T-cell (primary cell): ENCODE measurements around the gene YEATS4. TPM values are rescaled to one million over a fixed set of nuclear protein-coding genes. Genes with fewer than 3 reads are reported as not detected.

Experiments used
- ATAC-seq, 4 experiments: fragments of 200-7000 bp in 3 of 4; fragments of 150-1000 bp in 1 of 4; cut with Tn5 transposase; replicated peaks in 1 of 4; 1 replicate in 3 of 4; 2 replicates in 1 of 4; pipeline ENCODE4 v1.10.0; 2021; ENCODE audit warnings: moderate library complexity in 3 of 4, mild to moderate bottlenecking in 2 of 4, moderate number of reproducible peaks in 1 of 4
- CTCF ChIA-PET, 2 donors: fragments of 300-600 bp; sonication (Branson Sonifier 250); formaldehyde crosslinking; loops; one replicate each; lab custom pipeline; 2022; ENCODE audit warnings: antibody characterized with exemption in 2 of 2; lab: Charles Lee
- POLR2A ChIA-PET, 2 donors: fragments of 300-600 bp; sonication (Branson Sonifier 250); formaldehyde crosslinking; loops; one replicate each; lab custom pipeline; 2022; ENCODE audit warnings: antibody characterized with exemption in 2 of 2; lab: Charles Lee
- DNase-seq, 35 experiments: peaks; one replicate each; pipeline versions ENCODE4 v3.0.0 to v3.0.0-alpha.2; 2013 to 2023
- H3K27ac ChIP-seq: one replicate; pipeline ENCODE4 v1.5.1; 2013; ENCODE audit warnings: low read length
- H3K27me3 ChIP-seq, 2 experiments: replicated peaks in 1 of 2; 1 replicate in 1 of 2; 2 replicates in 1 of 2; pipeline versions ENCODE4 v1.6.1 to v1.7.0; 2013; ENCODE audit warnings: low read length in 1 of 2, mixed read lengths in 1 of 2; ENCODE audit not compliant: control insufficient read depth in 2 of 2, insufficient read depth in 2 of 2; ENCODE audit errors: extremely low read depth in 1 of 2
- H3K36me3 ChIP-seq, 2 donors: 1 replicate in 1 of 2; 2 replicates in 1 of 2; pipeline versions ENCODE4 v1.6.1 to v1.7.0; 2013; ENCODE audit warnings: low read length in 1 of 2; ENCODE audit not compliant: control insufficient read depth in 2 of 2, insufficient read depth in 1 of 2; ENCODE audit errors: extremely low read depth in 1 of 2
- H3K4me1 ChIP-seq, 2 experiments: 1 replicate in 1 of 2; 2 replicates in 1 of 2; pipeline versions ENCODE4 v1.6.1 to v1.7.0; 2013; ENCODE audit warnings: low read length in 2 of 2, mixed read lengths in 1 of 2; ENCODE audit not compliant: insufficient read depth in 2 of 2, control insufficient read depth in 1 of 2; ENCODE audit errors: extremely low read depth in 1 of 2
- H3K4me3 ChIP-seq, 2 donors: 1 replicate in 1 of 2; 2 replicates in 1 of 2; pipeline versions ENCODE4 v1.5.1 to v1.7.0; 2013; ENCODE audit warnings: mild to moderate bottlenecking in 2 of 2, low read length in 1 of 2, moderate library complexity in 1 of 2; ENCODE audit not compliant: control insufficient read depth in 1 of 2; ENCODE audit errors: extremely low read depth in 1 of 2
- H3K9me3 ChIP-seq: 2 replicates; pipeline ENCODE4 v1.7.0; 2013
- H3K27ac Mint-ChIP-seq, 2 donors: one replicate each; pipeline ENCODE4 v1.8.0; 2020 to 2021; ENCODE audit warnings: mild to moderate bottlenecking in 2 of 2, mixed read lengths in 2 of 2
- H3K27me3 Mint-ChIP-seq, 2 donors: one replicate each; pipeline ENCODE4 v1.8.0; 2021 to 2022; ENCODE audit warnings: mixed read lengths in 2 of 2
- H3K36me3 Mint-ChIP-seq: one replicate; pipeline ENCODE4 v1.8.0; 2021; ENCODE audit warnings: mixed read lengths
- H3K4me1 Mint-ChIP-seq, 3 donors: one replicate each; pipeline ENCODE4 v1.8.0; 2020 to 2022; ENCODE audit warnings: mixed read lengths in 3 of 3, mild to moderate bottlenecking in 1 of 3
- H3K4me3 Mint-ChIP-seq, 3 donors: one replicate each; pipeline ENCODE4 v1.8.0; 2020 to 2022; ENCODE audit warnings: mild to moderate bottlenecking in 3 of 3, mixed read lengths in 3 of 3, moderate library complexity in 3 of 3
- H3K9me3 Mint-ChIP-seq, 3 donors: one replicate each; pipeline ENCODE4 v1.8.0; 2020 to 2022; ENCODE audit warnings: mixed read lengths in 3 of 3
- WGBS: methylation state at CpG from one replicate; pipeline ENCODE4 v1.1.5; 2013; ENCODE audit warnings: missing lambda C conversion rate; ENCODE audit not compliant: insufficient coverage; 5-methylcytosine and 5-hydroxymethylcytosine counted together
- total RNA-seq, 35 experiments: library from RNA in 6 of 35; stranded (reverse) in 6 of 35; fragments of 120-200 nt in 1 of 35; gene quantifications; one replicate each; pipeline versions ENCODE4 v1.2.1 to v1.2.4 and lab custom pipeline; 2013 to 2026

Gene YEATS4
- total RNA-seq, 5 donors from 2014 or later (not counting 1 experiment from before 2014, with no cell fraction given), result 16.3 to 29.6 (median 21.5) TPM

DNA sequence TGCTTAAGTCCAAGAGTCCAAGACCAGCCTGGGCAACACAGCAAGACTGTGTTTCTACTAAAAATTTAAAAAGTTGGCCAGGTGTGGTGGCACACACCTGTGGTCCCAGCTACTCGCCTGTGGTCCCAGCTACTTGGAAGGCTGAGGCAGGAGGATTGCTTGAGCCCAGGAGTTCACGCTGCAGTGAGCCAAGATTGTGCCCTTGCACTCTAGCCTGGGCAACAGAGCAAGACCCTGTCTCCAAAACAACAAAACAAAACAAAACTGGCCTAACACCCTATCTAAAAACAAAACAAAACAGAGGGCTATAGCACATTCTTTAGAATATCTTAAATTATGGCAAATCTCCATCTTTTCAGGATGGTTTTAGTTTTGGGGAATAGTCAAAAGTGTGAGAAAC is 14.5 kb upstream of the YEATS4 start:
- peaks cover 0 to 12% of the 10 kb centered on the region in 2 experiments for H3K27me3 ChIP-seq
- no peaks in the 10 kb centered on the region for H3K9me3 ChIP-seq
- ATAC-seq (no peak), DNase-seq (no peak)
- POLR2A ChIA-PET, result no interaction called here
- Mint-ChIP-seq H3K9me3 (no peaks in the 10 kb centered on the region), H3K27ac (no peak overlapping the region), H3K27me3 (peaks cover 0 to 3% of the 10 kb centered on the region in 2 donors), H3K36me3 (no peaks in the 10 kb centered on the region), H3K4me1 (peaks cover 0 to 7% (median 7%) of the 10 kb centered on the region in 3 donors), H3K4me3 (no peak overlapping the region)
- CTCF ChIA-PET, result no interaction called here
- H3K36me3 ChIP-seq, result no peaks in the 10 kb centered on the region
- H3K4me3 ChIP-seq, result no peak overlapping the region
- H3K27ac ChIP-seq, result no peak overlapping the region
- WGBS, result 100% methylated on average over 1 of the region's 2 CpGs
- H3K4me1 ChIP-seq, result no peaks in the 10 kb centered on the region

DNA sequence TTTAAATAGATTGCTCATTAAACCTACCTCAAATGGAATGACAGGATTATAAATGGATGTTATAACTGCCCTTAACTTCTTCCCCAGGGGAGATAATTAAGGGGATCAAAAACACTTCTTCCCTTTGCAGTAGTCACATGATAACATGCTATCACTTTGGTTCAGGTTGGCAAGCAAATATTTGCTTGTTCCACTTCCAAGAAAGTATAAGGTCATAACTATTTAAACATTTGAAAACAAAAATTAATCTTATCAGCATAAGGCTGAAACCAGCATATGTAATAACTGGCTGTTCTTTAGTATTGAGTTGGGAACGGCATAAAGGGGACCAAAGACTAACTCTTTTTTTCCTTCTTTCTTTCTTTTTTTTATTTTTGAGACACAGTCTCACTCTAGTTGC is 13.8 kb upstream of the YEATS4 start:
- DNase-seq, result no peak
- Histone ChIP-seq H3K4me3 (no peak overlapping the region), H3K27ac (no peak overlapping the region), H3K4me1 (no peaks in the 10 kb centered on the region), H3K9me3 (no peaks in the 10 kb centered on the region), H3K36me3 (no peaks in the 10 kb centered on the region), H3K27me3 (peaks cover 0 to 12% of the 10 kb centered on the region in 2 experiments)
- H3K9me3 Mint-ChIP-seq, result no peaks in the 10 kb centered on the region
- no peak for ATAC-seq
- H3K27me3 Mint-ChIP-seq, result peaks cover 0 to 3% of the 10 kb centered on the region in 2 donors
- ChIA-PET CTCF (no interaction called here), POLR2A (no interaction called here)
- H3K4me3 Mint-ChIP-seq, result no peak overlapping the region
- no peak overlapping the region for H3K27ac Mint-ChIP-seq
- no CpG with 5 or more reads among the region's 1 CpG for WGBS
- H3K36me3 Mint-ChIP-seq, result no peaks in the 10 kb centered on the region
- H3K4me1 Mint-ChIP-seq, result peaks cover 0 to 7% (median 7%) of the 10 kb centered on the region in 3 donors

DNA sequence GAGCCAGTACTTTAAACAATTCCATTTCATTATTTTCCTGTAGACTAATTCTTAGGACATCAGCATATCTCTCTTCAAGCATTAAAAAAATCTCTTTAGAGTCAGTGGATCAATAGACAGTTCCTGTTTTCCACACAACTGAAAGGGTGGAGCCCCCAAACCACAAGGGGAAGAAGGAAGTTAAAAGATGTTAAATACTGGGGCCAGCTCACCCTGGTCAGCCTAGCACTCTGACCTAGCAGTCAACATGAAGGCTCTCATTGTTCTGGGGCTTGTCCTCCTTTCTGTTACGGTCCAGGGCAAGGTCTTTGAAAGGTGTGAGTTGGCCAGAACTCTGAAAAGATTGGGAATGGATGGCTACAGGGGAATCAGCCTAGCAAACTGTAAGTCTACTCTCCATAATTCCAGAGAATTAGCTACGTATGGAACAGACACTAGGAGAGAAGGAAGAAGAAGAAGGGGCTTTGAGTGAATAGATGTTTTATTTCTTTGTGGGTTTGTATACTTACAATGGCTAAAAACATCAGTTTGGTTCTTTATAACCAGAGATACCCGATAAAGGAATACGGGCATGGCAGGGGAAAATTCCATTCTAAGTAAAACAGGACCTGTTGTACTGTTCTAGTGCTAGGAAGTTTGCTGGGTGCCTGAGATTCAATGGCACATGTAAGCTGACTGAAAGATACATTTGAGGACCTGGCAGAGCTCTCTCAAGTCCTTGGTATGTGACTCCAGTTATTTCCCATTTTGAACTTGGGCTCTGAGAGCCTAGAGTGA is 11.2 kb upstream of the YEATS4 start, which contains the start of gene LYZ:
Gene LYZ (plus strand): TSS at position 220 of the 777 bp plus-strand sequence. CDS start 28 bp downstream, at position 248.
- CTCF ChIA-PET, result interaction anchor here (0.6 to 1.3 kb wide), 4 partner anchors 9 to 1691 kb away, joined by 3 to 4 read pairs (median 4); no protein-coding TSS in a partner anchor

DNA sequence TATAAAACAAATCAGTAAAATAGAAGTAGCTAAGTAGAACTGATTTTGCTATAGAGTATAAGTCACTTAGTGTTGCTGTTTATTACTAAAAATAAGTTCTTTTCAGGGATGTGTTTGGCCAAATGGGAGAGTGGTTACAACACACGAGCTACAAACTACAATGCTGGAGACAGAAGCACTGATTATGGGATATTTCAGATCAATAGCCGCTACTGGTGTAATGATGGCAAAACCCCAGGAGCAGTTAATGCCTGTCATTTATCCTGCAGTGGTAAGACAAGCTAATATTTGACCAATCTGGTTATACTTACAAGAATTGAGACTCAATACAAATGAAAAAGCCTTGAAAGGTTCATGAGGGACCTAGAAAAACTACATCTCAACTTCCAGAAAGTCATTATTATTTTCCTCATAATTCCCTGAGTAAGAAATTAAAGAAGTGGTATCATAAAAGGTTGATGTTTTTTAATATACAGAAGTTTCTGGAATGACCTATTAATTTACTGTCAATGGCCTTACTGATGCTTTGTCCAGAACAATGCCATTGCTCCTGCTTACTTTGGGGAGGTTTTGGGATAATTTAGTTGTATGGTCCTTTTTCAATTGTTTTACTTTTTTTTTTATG is 9.4 kb upstream of the YEATS4 start:
- H3K9me3 ChIP-seq, result no peaks in the 10 kb centered on the region
- peaks cover 5 to 6% of the 10 kb centered on the region in 2 donors for H3K27me3 Mint-ChIP-seq
- H3K4me3 ChIP-seq, result no peak overlapping the region
- DNase-seq, result no peak
- H3K27ac ChIP-seq, result no peak overlapping the region
- H3K4me1 Mint-ChIP-seq, result peaks cover 0 to 7% (median 7%) of the 10 kb centered on the region in 3 donors
- no peaks in the 10 kb centered on the region for H3K9me3 Mint-ChIP-seq
- POLR2A ChIA-PET, result interaction anchor here in 1 of 2 donors (0.6 kb wide), 1 partner anchor 262 kb away, joined by 6 read pairs; no protein-coding TSS in a partner anchor
- no peak overlapping the region for H3K4me3 Mint-ChIP-seq
- H3K4me1 ChIP-seq, result no peaks in the 10 kb centered on the region
- peaks cover 0 to under 1% of the 10 kb centered on the region in 2 experiments for H3K27me3 ChIP-seq
- H3K27ac Mint-ChIP-seq, result no peak overlapping the region
- H3K36me3 ChIP-seq, result no peaks in the 10 kb centered on the region
- CTCF ChIA-PET, result interaction anchor here in 1 of 2 donors (0.6 to 1.5 kb wide), 3 partner anchors 8 to 664 kb away, joined by 3 to 4 read pairs (median 3); no protein-coding TSS in a partner anchor
- 100% methylated on average over 1 of the region's 2 CpGs for WGBS
- H3K36me3 Mint-ChIP-seq, result no peaks in the 10 kb centered on the region
- ATAC-seq, result no peak

More for the DNA sequence above, 11.2 kb upstream of the YEATS4 start, which contains the start of gene LYZ:
- Histone ChIP-seq H3K4me3 (no peak within 1 kb of the TSS), H3K9me3 (no peaks in the 10 kb centered on the region), H3K27me3 (peaks cover 0 to 8% of the 10 kb centered on the region in 2 experiments), H3K27ac (no peak within 1 kb of the TSS), H3K36me3 (no peaks in the 10 kb centered on the region), H3K4me1 (no peaks in the 10 kb centered on the region)
- Mint-ChIP-seq H3K27me3 (no peaks in the 10 kb centered on the region), H3K27ac (no peak within 1 kb of the TSS), H3K4me3 (no peak within 1 kb of the TSS), H3K9me3 (no peaks in the 10 kb centered on the region), H3K36me3 (no peaks in the 10 kb centered on the region), H3K4me1 (peaks cover 0 to 7% (median 7%) of the 10 kb centered on the region in 3 donors)
- ATAC-seq, result no peak
- POLR2A ChIA-PET, result no interaction called here
- DNase-seq, result peak in 1 of 35 experiments; percentile 10
- 94% methylated on average over 2 of the region's 4 CpGs for WGBS

DNA sequence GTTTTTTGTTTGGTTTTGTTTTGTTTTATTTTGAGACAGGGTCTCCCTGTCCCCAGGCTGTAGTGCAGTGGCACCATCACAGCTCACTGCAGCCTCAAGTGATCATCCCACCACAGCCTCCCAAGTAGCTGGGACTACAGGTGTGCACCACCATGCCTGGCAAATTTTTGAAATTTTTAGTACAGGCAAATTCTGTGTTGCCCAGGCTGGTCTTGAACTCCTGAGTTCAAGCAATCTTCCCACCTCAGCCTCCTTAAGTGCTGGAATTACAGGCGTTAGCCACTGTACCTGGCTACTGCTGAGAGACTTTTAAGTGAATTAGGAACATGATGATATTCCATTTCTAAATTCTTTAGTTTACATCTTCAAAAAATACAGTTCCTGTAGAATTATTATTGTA is 8.8 kb upstream of the YEATS4 start:
- no peaks in the 10 kb centered on the region for H3K9me3 Mint-ChIP-seq
- H3K9me3 ChIP-seq, result no peaks in the 10 kb centered on the region
- H3K4me3 ChIP-seq, result no peak overlapping the region
- ATAC-seq (no peak), DNase-seq (no peak)
- H3K4me1 ChIP-seq, result no peaks in the 10 kb centered on the region
- ChIA-PET CTCF (interaction anchor here in 1 of 2 donors (0.9 kb wide), 1 partner anchor 9 kb away, joined by 3 read pairs; no protein-coding TSS in a partner anchor), POLR2A (interaction anchor here in 1 of 2 donors (0.6 kb wide), 1 partner anchor 261 kb away, joined by 6 read pairs; no protein-coding TSS in a partner anchor)
- H3K4me1 Mint-ChIP-seq, result peaks cover 0 to 7% (median 7%) of the 10 kb centered on the region in 3 donors
- no peaks in the 10 kb centered on the region for H3K27me3 ChIP-seq
- H3K27ac Mint-ChIP-seq, result no peak overlapping the region
- H3K27me3 Mint-ChIP-seq, result peaks cover 5 to 6% of the 10 kb centered on the region in 2 donors
- H3K4me3 Mint-ChIP-seq, result no peak overlapping the region
- H3K36me3 Mint-ChIP-seq, result no peaks in the 10 kb centered on the region
- whole genome bisulfite sequencing, result no CpG with 5 or more reads among the region's 1 CpG
- no peak overlapping the region for H3K27ac ChIP-seq
- no peaks in the 10 kb centered on the region for H3K36me3 ChIP-seq
